HepG2 (cell line): ENCODE measurements around the gene MRPL51. TPM values are rescaled to one million over a fixed set of nuclear protein-coding genes. Genes with fewer than 3 reads are reported as not detected.

Source experiments
- ARNT2 ChIP-seq: sonication (generic); formaldehyde crosslinking; IDR thresholded peaks from 2 replicates; pipeline ENCODE4 v1.8.0; 2022; ENCODE audit warnings: mild to moderate bottlenecking, low read depth, missing genetic modification reagents, moderate library complexity
- ARNTL ChIP-seq: sonication (generic); formaldehyde crosslinking; IDR thresholded peaks from 2 replicates; pipeline ENCODE4 v1.4.0; 2020; ENCODE audit warnings: mild to moderate bottlenecking, missing genetic modification reagents
- ATRX ChIP-seq: sonication (generic); formaldehyde crosslinking; IDR thresholded peaks from 2 replicates; pipeline ENCODE4 v1.4.0; 2020; ENCODE audit warnings: missing genetic modification reagents, borderline replicate concordance
- CENPT ChIP-seq: sonication (generic); formaldehyde crosslinking; IDR thresholded peaks from 2 replicates; pipeline ENCODE4 v1.8.0; 2022; ENCODE audit warnings: low read depth, mild to moderate bottlenecking, moderate library complexity, missing genetic modification reagents
- DPF2 ChIP-seq: sonication (generic); formaldehyde crosslinking; IDR thresholded peaks from 2 replicates; pipeline ENCODE4 v1.4.0; 2020; ENCODE audit warnings: mild to moderate bottlenecking, low read depth, missing genetic modification reagents, borderline replicate concordance
- GPN1 ChIP-seq: sonication (generic); formaldehyde crosslinking; IDR thresholded peaks from 2 replicates; pipeline ENCODE4 v1.5.1; 2020; ENCODE audit warnings: missing genetic modification reagents, borderline replicate concordance
- GTF3A ChIP-seq: sonication (generic); formaldehyde crosslinking; conservative IDR thresholded peaks from 2 replicates; pipeline ENCODE4 v1.4.0; 2020; ENCODE audit warnings: mild to moderate bottlenecking, missing genetic modification reagents
- HDAC2 ChIP-seq: sonication (generic); formaldehyde crosslinking; IDR thresholded peaks from 2 replicates; pipeline ENCODE4 v1.4.0; 2020; ENCODE audit warnings: missing genetic modification reagents
- IKZF1 ChIP-seq: fragments of 450-650 bp; IDR thresholded peaks from 2 replicates; pipeline ENCODE4 v1.7.1; 2016
- MBD4 ChIP-seq: IDR thresholded peaks from 2 replicates; pipeline ENCODE4 v1.6.1; 2012; ENCODE audit warnings: low read length, inconsistent platforms, borderline replicate concordance
- PHF5A ChIP-seq: IDR thresholded peaks from one replicate; pipeline ENCODE4 v1.6.1; 2018; ENCODE audit warnings: low read depth, missing genetic modification reagents; ENCODE audit not compliant: unreplicated experiment
- POLR2A ChIP-seq, 2 experiments: IDR thresholded peaks; 2 replicates each; pipeline ENCODE4 v1.6.1; 2011; ENCODE audit warnings: low read depth in 2 of 2, low read length in 2 of 2, mild to moderate bottlenecking in 1 of 2, moderate library complexity in 1 of 2; ENCODE audit not compliant: insufficient read depth in 1 of 2
- POLR2AphosphoS2 ChIP-seq: IDR thresholded peaks from 2 replicates; pipeline ENCODE4 v1.6.1; 2011; ENCODE audit warnings: low read depth, low read length, improper control_type of control experiment
- SOX5 ChIP-seq: IDR thresholded peaks from 2 replicates; pipeline ENCODE4 v1.6.1; 2016; ENCODE audit warnings: borderline replicate concordance
- SOX6 ChIP-seq, 2 experiments: fragments of 450-650 bp in 1 of 2; sonication (generic) in 1 of 2; formaldehyde crosslinking in 1 of 2; IDR thresholded peaks; 2 replicates each; pipeline versions ENCODE4 v1.4.0 to v1.6.1; 2017 to 2020; ENCODE audit warnings: antibody characterized with exemption in 1 of 2, mild to moderate bottlenecking in 1 of 2, missing genetic modification reagents in 1 of 2
- ZBTB7B ChIP-seq: sonication (generic); formaldehyde crosslinking; IDR thresholded peaks from 2 replicates; pipeline ENCODE4 v1.4.0; 2020; ENCODE audit warnings: missing genetic modification reagents
- ZNF12 ChIP-seq: sonication (generic); formaldehyde crosslinking; IDR thresholded peaks from 2 replicates; pipeline ENCODE4 v1.5.0; 2020; ENCODE audit warnings: missing genetic modification reagents
- ZNF17 ChIP-seq: sonication (generic); formaldehyde crosslinking; IDR thresholded peaks from 2 replicates; pipeline ENCODE4 v1.5.0; 2020; ENCODE audit warnings: mild to moderate bottlenecking, missing genetic modification reagents
- ZNF335 ChIP-seq: sonication (generic); formaldehyde crosslinking; IDR thresholded peaks from 2 replicates; pipeline ENCODE4 v1.4.0; 2020; ENCODE audit warnings: missing genetic modification reagents
- ZNF484 ChIP-seq: sonication (generic); formaldehyde crosslinking; IDR thresholded peaks from 2 replicates; pipeline ENCODE4 v1.5.1; 2020; ENCODE audit warnings: mild to moderate bottlenecking, low read depth, missing genetic modification reagents, borderline replicate concordance
- ZNF598 ChIP-seq: sonication (generic); formaldehyde crosslinking; IDR thresholded peaks from 2 replicates; pipeline ENCODE4 v1.5.1; 2020; ENCODE audit warnings: mild to moderate bottlenecking, missing genetic modification reagents, borderline replicate concordance
- ZNF652 ChIP-seq: IDR thresholded peaks from 2 replicates; pipeline ENCODE4 v1.6.1; 2016; ENCODE audit warnings: low read depth, borderline replicate concordance
- ZNF749 ChIP-seq: sonication (generic); formaldehyde crosslinking; IDR thresholded peaks from 2 replicates; pipeline ENCODE4 v1.8.0; 2022; ENCODE audit warnings: mild to moderate bottlenecking, missing genetic modification reagents, moderate library complexity, borderline replicate concordance
- ZSCAN5A ChIP-seq: sonication (generic); formaldehyde crosslinking; IDR thresholded peaks from 2 replicates; pipeline ENCODE4 v1.8.0; 2022; ENCODE audit warnings: mild to moderate bottlenecking, missing genetic modification reagents, borderline replicate concordance
- polyA plus RNA-seq, 8 experiments: library from polyadenylated mRNA; depleted of rRNA in 3 of 8; stranded (reverse) in 7 of 8; unstranded in 1 of 8; fragments of >200 nt; fragmentation: Illumina TruSeq in 4 of 8; extraction: Trizol in 4 of 8; gene quantifications; 2 replicates each; pipeline versions ENCODE4 v1.2.1 to v1.2.3, GENCODE V29; 2011 to 2016; ENCODE audit warnings: low read depth in 4 of 8, missing spikeins in 1 of 8, mixed read lengths in 1 of 8; ENCODE audit not compliant: insufficient read depth in 1 of 8
- total RNA-seq, 5 experiments: library from RNA; depleted of rRNA; stranded (reverse); fragments of >200 nt; fragmentation: Illumina TruSeq; extraction: Trizol; gene quantifications; 2 replicates each; pipeline ENCODE4 v1.2.3, GENCODE V29; 2016; ENCODE audit warnings: low read depth in 1 of 5
- TF ChIP-seq, protein P1 (sequence below): sonication (generic); formaldehyde crosslinking; IDR thresholded peaks from 2 replicates; pipeline ENCODE4 v1.8.0; 2022; ENCODE audit warnings: mild to moderate bottlenecking, missing genetic modification reagents
- TF ChIP-seq, protein P2 (sequence below): sonication (generic); formaldehyde crosslinking; IDR thresholded peaks from 2 replicates; pipeline ENCODE4 v1.9.0; 2022; ENCODE audit warnings: missing genetic modification reagents, mild to moderate bottlenecking, borderline replicate concordance

Gene MRPL51
- total and polyA plus RNA-seq, 2 of the 13 experiments (the other 11 are each of a cell fraction or from before 2014, with no cell fraction given) = 64.8 to 278 TPM

- peak; percentile 39 for TF ChIP-seq PHF5A (CRISPR knock-in tag)
- no peak for TF ChIP-seq POLR2AphosphoS2
- TF ChIP-seq ATRX (CRISPR knock-in tag) = no peak
- TF ChIP-seq MBD4 = 0 out of 2 replicates have a peak, but pooled peaks have one; percentile 42
- no peak for TF ChIP-seq ZBTB7B (CRISPR knock-in tag)
- no peak for TF ChIP-seq GPN1 (CRISPR knock-in tag)
- no peak for TF ChIP-seq IKZF1
- no peak for TF ChIP-seq ARNT2 (CRISPR knock-in tag)
- peak; percentile 92; the same call in 1 of the 2 replicates for TF ChIP-seq ZSCAN5A (CRISPR knock-in tag)
- TF ChIP-seq, protein P1, sequence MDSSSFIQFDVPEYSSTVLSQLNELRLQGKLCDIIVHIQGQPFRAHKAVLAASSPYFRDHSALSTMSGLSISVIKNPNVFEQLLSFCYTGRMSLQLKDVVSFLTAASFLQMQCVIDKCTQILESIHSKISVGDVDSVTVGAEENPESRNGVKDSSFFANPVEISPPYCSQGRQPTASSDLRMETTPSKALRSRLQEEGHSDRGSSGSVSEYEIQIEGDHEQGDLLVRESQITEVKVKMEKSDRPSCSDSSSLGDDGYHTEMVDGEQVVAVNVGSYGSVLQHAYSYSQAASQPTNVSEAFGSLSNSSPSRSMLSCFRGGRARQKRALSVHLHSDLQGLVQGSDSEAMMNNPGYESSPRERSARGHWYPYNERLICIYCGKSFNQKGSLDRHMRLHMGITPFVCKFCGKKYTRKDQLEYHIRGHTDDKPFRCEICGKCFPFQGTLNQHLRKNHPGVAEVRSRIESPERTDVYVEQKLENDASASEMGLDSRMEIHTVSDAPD (CRISPR knock-in tag) = peak; percentile 75; the same call in 1 of the 2 replicates
- peak; percentile 48; the same call in 1 of the 2 replicates for TF ChIP-seq SOX5 (CRISPR knock-in tag)
- TF ChIP-seq, protein P2, sequence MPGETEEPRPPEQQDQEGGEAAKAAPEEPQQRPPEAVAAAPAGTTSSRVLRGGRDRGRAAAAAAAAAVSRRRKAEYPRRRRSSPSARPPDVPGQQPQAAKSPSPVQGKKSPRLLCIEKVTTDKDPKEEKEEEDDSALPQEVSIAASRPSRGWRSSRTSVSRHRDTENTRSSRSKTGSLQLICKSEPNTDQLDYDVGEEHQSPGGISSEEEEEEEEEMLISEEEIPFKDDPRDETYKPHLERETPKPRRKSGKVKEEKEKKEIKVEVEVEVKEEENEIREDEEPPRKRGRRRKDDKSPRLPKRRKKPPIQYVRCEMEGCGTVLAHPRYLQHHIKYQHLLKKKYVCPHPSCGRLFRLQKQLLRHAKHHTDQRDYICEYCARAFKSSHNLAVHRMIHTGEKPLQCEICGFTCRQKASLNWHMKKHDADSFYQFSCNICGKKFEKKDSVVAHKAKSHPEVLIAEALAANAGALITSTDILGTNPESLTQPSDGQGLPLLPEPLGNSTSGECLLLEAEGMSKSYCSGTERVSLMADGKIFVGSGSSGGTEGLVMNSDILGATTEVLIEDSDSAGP = peak; percentile 63; the same call in 1 of the 2 replicates
- 0 out of 2 replicates have a peak, but pooled peaks have one; percentile 22 for TF ChIP-seq DPF2 (CRISPR knock-in tag)
- TF ChIP-seq ZNF598 (CRISPR knock-in tag) = no peak
- peak; percentile 57; the same call in 1 of the 2 replicates for TF ChIP-seq ARNTL
- no peak for TF ChIP-seq ZNF12 (CRISPR knock-in tag)
- TF ChIP-seq ZNF17 (CRISPR knock-in tag) = 0 out of 2 replicates have a peak, but pooled peaks have one; percentile 46
- TF ChIP-seq ZNF652 (CRISPR knock-in tag) = peak; percentile 94
- 0 out of 2 replicates have a peak, but pooled peaks have one; percentile 11 for TF ChIP-seq HDAC2 (CRISPR knock-in tag)
- TF ChIP-seq CENPT = peak; percentile 66; the same call in 1 of the 2 replicates
- TF ChIP-seq ZNF749 (CRISPR knock-in tag) = no peak
- TF ChIP-seq GTF3A (CRISPR knock-in tag) = no peak; the same call in 1 of the 2 replicates
- no peak for TF ChIP-seq ZNF335 (CRISPR knock-in tag)
- no peak for TF ChIP-seq SOX6 (IDR thresholded peaks at IDR 0.05)
- peak; percentile 68 for TF ChIP-seq SOX6 (CRISPR knock-in tag; IDR thresholded peaks at IDR 0.05)
- TF ChIP-seq POLR2A (IDR thresholded peaks at IDR 0.05; ENCODE audit: insufficient read depth in 1 of 2, low read depth in 2 of 2, low read length in 2 of 2) = peak in 1 of 2 experiments; percentile 56; a peak in 2 of 4 replicates
- TF ChIP-seq ZNF484 (CRISPR knock-in tag) = no peak
Observed at GRCh38 chr12:6532051-6532926, 39.2 kb upstream of the MRPL51 start (continued).
